Loucy (cell line): ENCODE data around the gene DIS3L.
"Not testable (repeated sequence)": the region's sequence is repeated elsewhere in the genome, so short reads cannot be mapped to it uniquely, and the experiment has no call there.

ENCODE experiments used
- H2AFZ ChIP-seq: fragments of 200-600 bp; sonication (generic); 2 replicates; pipeline ENCODE4 v1.6.0; 2016; ENCODE audit warnings: antibody characterized with exemption, mild to moderate bottlenecking, low read length, moderate library complexity
- H3F3A ChIP-seq: fragments of 200-600 bp; 2 replicates; pipeline ENCODE4 v1.6.0; 2016; ENCODE audit warnings: antibody characterized with exemption, low read depth, mild to moderate bottlenecking
- H3K27me3 ChIP-seq: fragments of 200-600 bp; sonication (generic); 2 replicates; pipeline ENCODE4 v1.6.1; 2014; ENCODE audit warnings: low read length, mild to moderate bottlenecking; ENCODE audit not compliant: insufficient read depth, poor library complexity, severe bottlenecking
- H3K36me3 ChIP-seq: fragments of 200-600 bp; sonication (generic); 2 replicates; pipeline ENCODE4 v1.6.1; 2016; ENCODE audit warnings: low read length; ENCODE audit not compliant: insufficient read depth
- H3K4me1 ChIP-seq: fragments of 200-600 bp; sonication (generic); 2 replicates; pipeline ENCODE4 v1.5.1; 2014; ENCODE audit warnings: low read length, mild to moderate bottlenecking; ENCODE audit not compliant: insufficient read depth, poor library complexity, severe bottlenecking
- H3K4me2 ChIP-seq: fragments of 200-600 bp; sonication (generic); 2 replicates; pipeline ENCODE4 v1.6.0; 2014; ENCODE audit warnings: antibody characterized with exemption, low read length, low read depth, mild to moderate bottlenecking; ENCODE audit not compliant: poor library complexity, severe bottlenecking
- H3K4me3 ChIP-seq: fragments of 200-600 bp; sonication (generic); 2 replicates; pipeline ENCODE4 v1.5.1; 2014; ENCODE audit warnings: low read length, mild to moderate bottlenecking, mixed read lengths; ENCODE audit not compliant: poor library complexity, severe bottlenecking
- H3K79me2 ChIP-seq: fragments of 200-600 bp; sonication (generic); 2 replicates; pipeline ENCODE4 v1.6.1; 2014; ENCODE audit warnings: low read length; ENCODE audit not compliant: insufficient read depth
- H3K9ac ChIP-seq: fragments of 200-600 bp; sonication (generic); 2 replicates; pipeline ENCODE4 v1.6.0; 2014; ENCODE audit warnings: mild to moderate bottlenecking, low read depth, low read length, moderate library complexity; ENCODE audit not compliant: poor library complexity, severe bottlenecking
- H3K9me2 ChIP-seq: fragments of 200-600 bp; sonication (generic); replicated peaks from 2 replicates; pipeline ENCODE4 v1.6.1; 2016; ENCODE audit warnings: low read depth, low read length, mixed read lengths
- H3K9me3 ChIP-seq: fragments of 200-600 bp; sonication (generic); 2 replicates; pipeline ENCODE4 v1.6.1; 2014; ENCODE audit warnings: mild to moderate bottlenecking, antibody characterized with exemption, low read length, low read depth; ENCODE audit not compliant: insufficient read depth
- H4K20me1 ChIP-seq: fragments of 200-600 bp; sonication (generic); 2 replicates; pipeline ENCODE4 v1.6.0; 2014; ENCODE audit warnings: antibody characterized with exemption, low read length, mild to moderate bottlenecking; ENCODE audit not compliant: insufficient read depth, poor library complexity, severe bottlenecking
- CTCF ChIP-seq: fragments of 200-600 bp; sonication (generic); conservative IDR thresholded peaks from 2 replicates; pipeline ENCODE4 v1.5.1; 2014; ENCODE audit warnings: mild to moderate bottlenecking, antibody characterized with exemption, low read length
- EZH2phosphoT487 ChIP-seq: fragments of 200-600 bp; IDR thresholded peaks from 2 replicates; pipeline ENCODE4 v1.6.1; 2018; ENCODE audit warnings: antibody characterized with exemption, mild to moderate bottlenecking, moderate library complexity, borderline replicate concordance

DIS3L gene

DNA sequence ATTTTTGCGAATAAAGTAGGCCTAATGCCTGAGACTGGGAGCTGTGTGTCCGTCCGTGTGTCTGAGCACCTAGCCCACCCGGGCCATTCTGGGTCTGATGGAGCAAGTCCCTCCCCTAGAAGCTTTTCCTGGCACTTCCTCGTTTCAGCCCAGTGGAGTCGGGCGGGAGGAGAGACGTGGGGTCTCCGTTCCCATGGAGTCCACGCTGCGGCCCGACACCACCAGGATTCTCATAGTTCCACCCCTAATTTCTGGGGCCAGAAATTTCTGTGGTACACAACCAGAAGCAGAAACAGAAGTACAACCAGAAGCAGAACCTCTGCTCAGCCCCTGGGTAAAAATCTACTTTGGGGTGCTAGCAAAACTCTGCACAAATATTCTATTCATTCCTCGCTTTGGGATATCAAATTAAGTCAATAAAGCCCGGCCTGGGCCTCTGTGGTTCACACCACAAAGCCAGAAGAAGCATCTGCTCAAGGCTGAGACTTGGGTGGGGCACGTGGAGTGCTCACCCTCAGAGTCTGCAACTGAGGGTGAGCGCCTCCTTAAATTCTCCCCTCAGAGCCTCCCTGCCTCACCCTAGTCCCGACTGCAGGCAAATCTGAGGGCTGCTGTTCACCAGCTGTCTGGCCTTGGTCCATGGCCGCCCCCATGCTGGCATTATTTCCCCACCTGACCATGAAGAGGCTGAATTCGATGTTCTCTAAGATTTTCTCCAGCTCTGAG, 38.3 kb upstream of the DIS3L start:
- Histone ChIP-seq H3K36me3 (no peaks in the 10 kb centered on the region), H4K20me1 (no peaks in the 10 kb centered on the region), H3K4me2 (no peak overlapping the region), H2AFZ (no peak overlapping the region), H3K4me3 (no peak overlapping the region), H3K9me3 (no peaks in the 10 kb centered on the region), H3F3A (no peaks in the 10 kb centered on the region), H3K79me2 (no peaks in the 10 kb centered on the region), H3K27me3 (no peaks in the 10 kb centered on the region), H3K4me1 (peaks cover 2% of the 10 kb centered on the region), H3K9me2 (no peaks in the 10 kb centered on the region), H3K9ac (no peak overlapping the region)
- TF ChIP-seq EZH2phosphoT487: no peak
- no peak for TF ChIP-seq CTCF

DNA sequence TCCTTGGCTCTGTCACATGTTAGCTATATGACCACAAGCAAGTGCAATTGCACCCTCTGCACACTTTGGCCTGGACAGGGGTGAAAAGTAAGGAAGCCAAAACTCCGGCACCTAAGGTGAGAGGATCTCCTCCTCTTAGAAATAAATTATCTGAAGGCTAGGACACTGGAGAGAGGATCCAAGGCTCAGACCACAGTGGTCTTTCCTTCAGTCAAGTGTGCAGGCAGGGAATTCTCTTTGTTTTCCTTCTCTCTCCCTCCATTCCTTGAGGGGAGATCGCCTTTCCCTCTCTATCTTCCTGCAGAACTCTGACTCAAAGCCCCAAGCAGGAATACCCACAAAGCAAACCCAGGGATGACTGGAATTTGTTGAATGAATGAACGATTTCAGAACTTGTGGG, 36.7 kb upstream of the DIS3L start:
- TF ChIP-seq CTCF (no peak), EZH2phosphoT487 (no peak)

DNA sequence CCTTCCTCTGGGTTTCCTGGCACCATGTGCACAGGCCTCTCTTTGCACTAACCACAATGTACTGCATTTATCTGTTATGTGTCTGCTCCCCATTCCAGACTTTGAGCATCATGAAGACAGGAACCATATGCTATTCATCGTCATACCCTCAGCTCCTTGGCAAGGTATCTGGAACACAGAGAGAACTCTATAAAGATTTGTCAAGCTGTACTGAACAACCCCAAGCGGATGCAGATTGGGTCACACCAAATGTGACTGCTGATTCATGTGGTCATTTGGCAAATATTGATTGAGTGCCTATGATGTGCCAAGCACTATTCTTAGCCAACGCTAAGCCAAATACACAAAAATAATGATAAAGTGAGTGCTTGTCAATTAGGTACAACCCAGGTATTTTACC, 32.3 kb upstream of the DIS3L start:
- Histone ChIP-seq H3K4me1 (no peaks in the 10 kb centered on the region), H3K4me2 (no peak overlapping the region), H3K27me3 (no peaks in the 10 kb centered on the region), H3K9me2 (no peaks in the 10 kb centered on the region), H3F3A (no peaks in the 10 kb centered on the region), H3K36me3 (no peaks in the 10 kb centered on the region), H3K9me3 (no peaks in the 10 kb centered on the region), H2AFZ (no peak overlapping the region), H3K4me3 (no peak overlapping the region), H3K79me2 (no peaks in the 10 kb centered on the region), H3K9ac (no peak overlapping the region), H4K20me1 (no peaks in the 10 kb centered on the region)
- TF ChIP-seq EZH2phosphoT487 (no peak), CTCF (no peak)

More for the DNA sequence above, 36.7 kb upstream of the DIS3L start:
- Histone ChIP-seq H2AFZ (no peak overlapping the region), H3K36me3 (no peaks in the 10 kb centered on the region), H4K20me1 (no peaks in the 10 kb centered on the region), H3K9ac (no peak overlapping the region), H3K4me3 (no peak overlapping the region), H3K27me3 (no peaks in the 10 kb centered on the region), H3K4me1 (peaks cover 2% of the 10 kb centered on the region), H3K9me2 (no peaks in the 10 kb centered on the region), H3K4me2 (no peak overlapping the region), H3K9me3 (no peaks in the 10 kb centered on the region), H3F3A (no peaks in the 10 kb centered on the region), H3K79me2 (no peaks in the 10 kb centered on the region)

DNA sequence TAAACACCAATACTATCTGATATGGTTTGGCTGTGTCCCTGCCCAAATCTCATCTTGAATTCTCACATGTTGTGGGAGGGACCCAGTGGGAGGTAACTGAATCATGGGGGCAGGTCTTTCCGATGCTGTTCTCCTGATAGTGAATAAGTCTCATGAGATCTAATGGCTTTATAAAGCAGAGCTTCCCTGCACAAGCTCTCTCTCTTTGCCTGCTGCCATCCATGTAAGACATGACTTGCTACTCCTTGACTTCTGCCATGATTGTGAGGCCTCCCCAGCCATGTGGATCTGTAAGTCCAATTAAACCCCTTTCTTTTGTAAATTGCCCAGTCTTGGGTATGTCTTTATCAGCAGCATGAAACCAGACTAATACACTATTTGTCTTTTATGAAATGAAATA, 30.5 kb upstream of the DIS3L start:
- H3K9me3 ChIP-seq, H3F3A ChIP-seq, H3K4me3 ChIP-seq, H3K36me3 ChIP-seq, H3K9me2 ChIP-seq, H3K4me1 ChIP-seq, H3K9ac ChIP-seq, H4K20me1 ChIP-seq, H3K4me2 ChIP-seq, H2AFZ ChIP-seq, H3K27me3 ChIP-seq, H3K79me2 ChIP-seq: not testable (repeated sequence)
